ENCODE data around the gene TSGA10. TPM values are rescaled to one million over a fixed set of nuclear protein-coding genes. Genes with fewer than 3 reads are reported as not detected.

TSGA10 gene
- total and polyA plus RNA-seq, 2 experiments from 2014 or later: 5.2 to 8.8 TPM

DNA sequence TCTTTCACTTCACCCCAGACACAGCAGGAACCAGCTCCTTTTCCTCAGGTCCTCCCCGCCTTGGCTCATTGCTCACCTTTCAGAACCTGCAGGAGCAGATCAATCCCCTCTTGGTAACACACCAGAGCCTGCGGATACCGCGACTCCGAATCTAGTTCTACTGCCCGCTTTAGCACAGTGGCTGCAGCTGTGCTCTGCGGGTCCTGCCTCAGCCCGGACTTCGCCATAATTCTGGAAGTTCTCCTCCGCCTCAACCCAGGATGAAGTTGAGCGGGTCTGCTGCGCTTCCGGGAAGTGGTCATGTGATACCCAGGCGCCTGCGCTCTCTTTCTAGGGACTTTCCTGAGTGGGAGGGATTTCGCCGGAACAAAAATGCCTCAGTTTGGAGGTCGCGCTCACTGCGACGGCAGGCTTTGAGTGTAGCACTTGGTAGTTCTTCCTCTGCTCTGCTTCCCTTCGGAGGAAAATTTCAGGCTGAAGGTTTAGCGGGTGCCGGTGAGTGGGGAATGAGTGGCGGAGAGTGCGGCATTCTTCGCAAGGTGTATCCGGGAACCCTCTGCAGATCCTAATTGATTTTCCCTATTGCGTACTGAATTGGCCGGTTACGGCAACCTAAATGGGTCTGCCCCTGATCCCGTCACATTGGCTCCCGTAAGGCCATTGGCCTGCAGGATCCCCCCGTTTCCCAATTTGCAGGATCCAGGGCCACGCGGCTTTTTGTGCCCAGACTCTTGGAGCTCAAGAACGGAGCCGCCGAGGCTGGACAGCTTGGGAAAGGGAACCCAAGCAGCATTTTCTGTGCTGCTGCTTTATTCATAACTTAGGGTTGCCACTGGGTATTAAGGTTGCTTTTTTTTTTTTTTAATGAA is 26.2 kb upstream of the TSGA10 start, which contains the start of the genes MITD1 and MRPL30:
TSS of gene MITD1 (minus strand) at position 304 of the 869 bp plus-strand sequence. CDS start at position 227, 77 bp downstream.
TSS of gene MRPL30 (plus strand) at position 430 of the 869 bp plus-strand sequence. CDS start 5,020 bp downstream, outside the sequence.
- peak within 1 kb of the TSS; percentile 92 for H3K4me3 ChIP-seq
- H3K4me2 ChIP-seq: peak within 1 kb of the TSS; percentile 94
- H3K9me2 ChIP-seq (replicated peaks; ENCODE audit: insufficient read depth): no peaks in the 10 kb centered on the region
- H3K4me1 ChIP-seq (ENCODE audit: insufficient read depth): peaks cover 16% of the 10 kb centered on the region
- H2AFZ ChIP-seq: peak within 1 kb of the TSS; percentile 94
- TF ChIP-seq EZH2phosphoT487 (IDR thresholded peaks at IDR 0.05; ENCODE audit: low read depth, severe bottlenecking, unreplicated experiment) (no peak), EZH2 (IDR thresholded peaks at IDR 0.05; ENCODE audit: borderline replicate concordance) (no peak)
- TF ChIP-seq, protein P1, sequence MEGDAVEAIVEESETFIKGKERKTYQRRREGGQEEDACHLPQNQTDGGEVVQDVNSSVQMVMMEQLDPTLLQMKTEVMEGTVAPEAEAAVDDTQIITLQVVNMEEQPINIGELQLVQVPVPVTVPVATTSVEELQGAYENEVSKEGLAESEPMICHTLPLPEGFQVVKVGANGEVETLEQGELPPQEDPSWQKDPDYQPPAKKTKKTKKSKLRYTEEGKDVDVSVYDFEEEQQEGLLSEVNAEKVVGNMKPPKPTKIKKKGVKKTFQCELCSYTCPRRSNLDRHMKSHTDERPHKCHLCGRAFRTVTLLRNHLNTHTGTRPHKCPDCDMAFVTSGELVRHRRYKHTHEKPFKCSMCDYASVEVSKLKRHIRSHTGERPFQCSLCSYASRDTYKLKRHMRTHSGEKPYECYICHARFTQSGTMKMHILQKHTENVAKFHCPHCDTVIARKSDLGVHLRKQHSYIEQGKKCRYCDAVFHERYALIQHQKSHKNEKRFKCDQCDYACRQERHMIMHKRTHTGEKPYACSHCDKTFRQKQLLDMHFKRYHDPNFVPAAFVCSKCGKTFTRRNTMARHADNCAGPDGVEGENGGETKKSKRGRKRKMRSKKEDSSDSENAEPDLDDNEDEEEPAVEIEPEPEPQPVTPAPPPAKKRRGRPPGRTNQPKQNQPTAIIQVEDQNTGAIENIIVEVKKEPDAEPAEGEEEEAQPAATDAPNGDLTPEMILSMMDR (IDR thresholded peaks at IDR 0.05; ENCODE audit: poor library complexity): no peak
- under 1% methylated on average over 39 of the region's 39 CpGs for WGBS (ENCODE audit: low lambda C conversion rate, missing lambda C conversion rate)
- no peaks in the 10 kb centered on the region for H3K36me3 ChIP-seq (replicated peaks; ENCODE audit: insufficient read depth, low read depth)
- no peaks in the 10 kb centered on the region for H4K20me1 ChIP-seq (ENCODE audit: insufficient read depth, poor library complexity, severe bottlenecking)
- H3K9me3 ChIP-seq (ENCODE audit: low read depth): no peaks in the 10 kb centered on the region
- peak; percentile 96 for DNase-seq (ENCODE audit: low spot score)
- H3K27ac ChIP-seq: peak within 1 kb of the TSS; percentile 82
- no peaks in the 10 kb centered on the region for H3K27me3 ChIP-seq
- peaks cover 83% of the 10 kb centered on the region for H3K79me2 ChIP-seq

DNA sequence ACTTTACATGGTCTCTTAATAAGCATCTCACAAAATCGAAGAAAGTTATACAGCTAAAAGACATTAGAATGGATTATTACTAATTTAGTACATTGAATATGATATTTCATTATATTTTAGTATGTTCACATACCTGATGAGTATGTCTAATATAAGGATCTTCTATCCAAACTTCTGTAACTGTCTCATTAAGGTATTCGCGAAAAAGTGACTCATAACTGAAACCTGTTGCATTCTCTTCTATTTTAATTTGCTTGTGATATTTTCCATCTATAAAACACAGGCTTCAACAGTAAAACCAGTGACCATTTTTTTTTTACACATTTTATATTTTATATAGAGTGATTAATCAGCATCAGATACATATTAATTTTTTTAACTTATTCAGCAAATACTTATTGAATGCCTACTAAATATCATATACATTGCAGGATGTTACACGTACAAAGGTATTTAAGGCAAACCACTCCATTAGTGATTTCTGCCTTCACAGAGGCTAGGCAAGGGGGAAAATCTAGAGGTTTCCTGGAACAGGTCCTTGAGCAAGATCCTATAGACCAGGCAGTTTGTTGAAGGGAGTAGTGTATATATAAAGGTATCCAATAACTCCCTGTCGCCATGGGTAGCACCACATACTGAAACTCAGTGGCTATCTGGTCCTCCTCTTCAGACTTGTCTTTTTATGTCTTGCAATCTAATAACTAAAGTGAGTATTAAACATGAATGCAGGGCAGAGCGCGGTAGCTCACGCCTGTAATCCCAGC is 16.8 kb upstream of the TSGA10 start:
- TF ChIP-seq, protein P1 (IDR thresholded peaks at IDR 0.05; ENCODE audit: poor library complexity): no peak
- TF ChIP-seq EZH2 (IDR thresholded peaks at IDR 0.05; ENCODE audit: borderline replicate concordance) (no peak), EZH2phosphoT487 (IDR thresholded peaks at IDR 0.05; ENCODE audit: low read depth, severe bottlenecking, unreplicated experiment) (no peak)
- no peak for DNase-seq (ENCODE audit: low spot score)
- no peaks in the 10 kb centered on the region for H3K4me1 ChIP-seq (ENCODE audit: insufficient read depth)
- no peaks in the 10 kb centered on the region for H3K9me2 ChIP-seq (replicated peaks; ENCODE audit: insufficient read depth)
- H3K36me3 ChIP-seq (replicated peaks; ENCODE audit: insufficient read depth, low read depth): no peaks in the 10 kb centered on the region
- H3K27me3 ChIP-seq: no peaks in the 10 kb centered on the region
- peaks cover 5% of the 10 kb centered on the region for H3K79me2 ChIP-seq
- no peak overlapping the region for H3K4me3 ChIP-seq
- H4K20me1 ChIP-seq (ENCODE audit: insufficient read depth, poor library complexity, severe bottlenecking): no peaks in the 10 kb centered on the region
- no peaks in the 10 kb centered on the region for H3K9me3 ChIP-seq (ENCODE audit: low read depth)
- no peak overlapping the region for H3K4me2 ChIP-seq
- WGBS (ENCODE audit: low lambda C conversion rate, missing lambda C conversion rate): 97% methylated on average over 8 of the region's 8 CpGs
- H3K27ac ChIP-seq: no peak overlapping the region
- H2AFZ ChIP-seq: no peak overlapping the region

DNA sequence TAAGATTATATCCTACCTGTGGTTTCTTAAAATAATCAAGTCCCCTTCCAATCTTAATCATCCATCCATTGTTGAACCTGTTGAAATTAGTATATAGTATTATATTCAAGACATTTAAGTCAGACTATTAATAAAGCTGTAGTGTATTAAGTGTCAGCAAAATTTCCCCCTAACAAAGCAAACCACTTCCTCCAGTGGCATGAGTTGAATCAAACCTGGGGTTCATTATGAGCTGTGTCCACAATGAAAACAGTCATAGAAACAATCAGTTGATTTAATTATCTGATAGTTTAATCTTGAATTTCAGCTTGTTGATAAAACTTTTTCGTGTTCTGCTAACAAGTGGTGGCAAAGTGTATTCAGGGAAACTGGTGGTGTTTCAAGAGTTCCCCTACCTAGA is 14.8 kb upstream of the TSGA10 start:
- no peak overlapping the region for H3K4me3 ChIP-seq
- H4K20me1 ChIP-seq (ENCODE audit: insufficient read depth, poor library complexity, severe bottlenecking): no peaks in the 10 kb centered on the region
- WGBS (ENCODE audit: low lambda C conversion rate, missing lambda C conversion rate): 81% methylated on average over 1 of the region's 1 CpG
- no peaks in the 10 kb centered on the region for H3K27me3 ChIP-seq
- no peaks in the 10 kb centered on the region for H3K4me1 ChIP-seq (ENCODE audit: insufficient read depth)
- H2AFZ ChIP-seq: no peak overlapping the region
- no peaks in the 10 kb centered on the region for H3K79me2 ChIP-seq
- no peak overlapping the region for H3K27ac ChIP-seq
- H3K36me3 ChIP-seq (replicated peaks; ENCODE audit: insufficient read depth, low read depth): no peaks in the 10 kb centered on the region
- no peaks in the 10 kb centered on the region for H3K9me2 ChIP-seq (replicated peaks; ENCODE audit: insufficient read depth)
- no peak for DNase-seq (ENCODE audit: low spot score)
- TF ChIP-seq, protein P1 (IDR thresholded peaks at IDR 0.05; ENCODE audit: poor library complexity): no peak
- TF ChIP-seq EZH2phosphoT487 (IDR thresholded peaks at IDR 0.05; ENCODE audit: low read depth, severe bottlenecking, unreplicated experiment): no peak
- TF ChIP-seq EZH2 (IDR thresholded peaks at IDR 0.05; ENCODE audit: borderline replicate concordance): no peak
- H3K9me3 ChIP-seq (ENCODE audit: low read depth): no peaks in the 10 kb centered on the region
- no peak overlapping the region for H3K4me2 ChIP-seq
